NCI-H510A (cell line): ENCODE data around the gene ALCAM.

Experiments used
- DNase-seq: peaks from one replicate; lab custom pipeline; 2025; lab: John Stamatoyannopoulos, UW

ALCAM gene

DNA sequence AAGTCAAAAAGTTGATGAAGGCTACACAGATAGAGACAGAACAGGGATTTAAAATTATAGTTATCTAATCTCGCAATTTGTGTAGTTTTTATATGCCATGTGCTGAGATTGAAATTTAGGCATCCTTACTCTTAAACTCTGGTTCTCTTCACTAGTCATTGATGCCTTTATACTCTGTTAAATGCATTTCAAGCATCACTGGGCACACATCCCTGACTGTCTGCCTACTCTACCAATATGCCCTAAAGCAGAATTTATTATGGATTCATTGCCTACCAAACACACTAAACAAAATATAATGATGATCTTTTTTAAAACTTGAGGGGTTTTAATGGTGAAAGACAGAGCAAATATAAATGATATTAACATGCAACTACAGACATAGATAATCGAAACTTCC, 10.3 kb upstream of the ALCAM start:
- no peak for DNase-seq

DNA sequence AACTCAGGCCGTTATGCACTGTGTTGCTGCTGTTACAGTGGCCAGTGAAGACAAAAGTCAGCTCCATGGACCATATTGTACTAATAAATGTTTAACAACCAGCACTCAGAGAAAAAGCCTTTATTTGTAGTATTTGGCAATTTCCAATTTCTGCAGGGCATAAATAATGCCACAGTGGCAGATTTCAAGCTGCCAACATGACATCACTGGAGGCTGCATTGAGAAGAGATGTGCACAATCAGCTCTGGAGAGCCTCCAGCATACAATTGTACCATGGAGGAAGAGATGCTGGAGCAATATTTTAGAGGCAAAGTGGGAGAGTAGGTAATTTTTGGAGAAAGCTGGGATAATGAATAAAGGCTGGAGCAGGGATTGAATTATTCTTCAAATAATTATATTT, 9.7 kb upstream of the ALCAM start:
- DNase-seq = no peak

DNA sequence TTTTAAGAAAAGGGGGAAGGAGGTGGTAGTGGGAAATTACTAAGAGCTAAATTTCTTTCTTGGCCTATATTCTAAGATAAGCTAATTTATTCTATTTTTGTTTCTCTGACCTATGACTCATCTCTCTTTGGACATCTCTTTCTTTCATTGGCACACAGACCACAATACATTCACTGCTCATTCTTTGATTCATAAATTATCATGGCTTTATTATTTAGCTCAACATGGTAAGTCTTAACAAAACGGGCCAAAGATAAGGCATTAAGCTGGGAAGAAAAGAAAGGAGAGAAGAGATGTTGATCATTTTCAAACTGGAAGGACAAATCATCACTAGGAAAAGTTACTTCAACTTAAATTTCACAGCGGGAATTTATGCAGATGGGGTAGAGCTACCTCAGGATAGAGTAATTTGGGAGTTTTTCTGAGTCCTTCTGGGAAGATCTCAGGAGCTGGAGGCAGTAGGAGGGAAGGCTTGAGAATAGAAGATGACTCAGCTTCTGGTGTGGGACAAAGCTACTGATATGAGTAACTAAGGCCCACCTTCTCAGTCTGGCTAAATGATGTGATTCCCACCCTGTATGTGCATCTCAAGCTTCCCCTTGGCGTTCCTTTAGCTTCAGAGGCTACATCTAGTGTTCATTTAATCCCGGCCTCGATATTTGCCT, 7.5 kb upstream of the ALCAM start:
- no peak for DNase-seq

- no peak for DNase-seq
Measured at GRCh38 chr3:105360003-105360402, 6.7 kb upstream of the ALCAM start.

DNA sequence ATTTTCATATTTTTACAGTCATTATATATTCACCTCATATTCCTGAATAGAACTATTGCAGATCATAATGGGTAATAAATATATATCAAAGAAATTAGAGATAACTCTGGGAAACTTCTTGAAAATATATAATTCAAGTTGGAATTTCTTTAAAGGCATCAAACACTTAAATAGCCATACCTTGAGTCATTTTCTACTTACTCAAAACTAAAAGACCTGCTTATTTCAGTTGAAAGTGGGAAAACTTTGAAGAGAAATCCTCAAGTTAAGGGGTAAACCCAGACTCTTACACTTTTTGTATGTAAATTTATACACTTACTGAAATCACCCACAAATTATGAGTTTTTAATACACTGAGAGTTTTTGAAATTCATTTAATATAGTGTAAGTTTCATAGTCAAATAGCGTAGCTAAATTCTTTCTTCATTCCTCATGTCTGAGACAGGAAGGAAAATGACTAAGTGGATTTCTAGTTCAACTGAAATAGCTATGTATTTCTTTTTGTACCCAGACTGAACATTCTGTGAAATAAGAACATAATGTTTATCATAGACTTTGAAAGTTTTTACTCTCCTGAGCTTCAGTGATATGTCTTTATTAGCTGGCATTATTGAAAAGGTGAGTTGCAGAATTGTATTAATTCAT, 4.6 kb upstream of the ALCAM start:
- no peak for DNase-seq

GRCh38 chr3:105364128-105364527, 2.6 kb upstream of the ALCAM start:
- no peak for DNase-seq

DNA sequence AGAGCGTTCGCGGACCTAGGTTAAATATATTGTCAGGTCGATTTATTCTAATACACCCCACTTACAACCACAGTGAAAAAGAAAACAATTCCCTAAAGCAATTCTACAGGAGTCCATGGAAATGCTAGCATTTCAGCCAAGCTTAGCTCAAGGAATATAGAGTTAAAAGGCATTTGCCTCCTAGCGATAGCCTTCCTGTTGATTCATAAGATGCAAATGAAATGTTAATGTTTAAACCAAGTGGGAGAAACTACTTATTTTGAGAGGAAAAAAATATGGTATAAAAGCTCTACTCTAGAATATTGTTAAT, 1.7 kb upstream of the ALCAM start:
- no peak for DNase-seq

GRCh38 chr3:105365391-105366325, 1.1 kb upstream of the ALCAM start:
- no peak for DNase-seq

DNA sequence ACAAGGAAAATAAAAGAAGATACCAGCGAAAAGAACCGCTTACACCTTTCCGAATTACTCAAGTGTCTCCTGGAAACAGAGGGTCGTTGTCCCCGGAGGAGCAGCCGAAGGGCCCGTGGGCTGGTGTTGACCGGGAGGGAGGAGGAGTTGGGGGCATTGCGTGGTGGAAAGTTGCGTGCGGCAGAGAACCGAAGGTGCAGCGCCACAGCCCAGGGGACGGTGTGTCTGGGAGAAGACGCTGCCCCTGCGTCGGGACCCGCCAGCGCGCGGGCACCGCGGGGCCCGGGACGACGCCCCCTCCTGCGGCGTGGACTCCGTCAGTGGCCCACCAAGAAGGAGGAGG, 325 bp downstream of the ALCAM start:
- DNase-seq = no peak

- DNase-seq = no peak
Measured at GRCh38 chr3:105367406-105368213, 901 bp downstream of the ALCAM start.

- peak; percentile 15 for DNase-seq
Measured at GRCh38 chr3:105368566-105369499, 2.1 kb downstream of the ALCAM start.

- peak; percentile 20 for DNase-seq
Measured at GRCh38 chr3:105369500-105370371, 3.0 kb downstream of the ALCAM start.

- no peak for DNase-seq
Measured at GRCh38 chr3:105373383-105373782, 6.7 kb downstream of the ALCAM start.

DNA sequence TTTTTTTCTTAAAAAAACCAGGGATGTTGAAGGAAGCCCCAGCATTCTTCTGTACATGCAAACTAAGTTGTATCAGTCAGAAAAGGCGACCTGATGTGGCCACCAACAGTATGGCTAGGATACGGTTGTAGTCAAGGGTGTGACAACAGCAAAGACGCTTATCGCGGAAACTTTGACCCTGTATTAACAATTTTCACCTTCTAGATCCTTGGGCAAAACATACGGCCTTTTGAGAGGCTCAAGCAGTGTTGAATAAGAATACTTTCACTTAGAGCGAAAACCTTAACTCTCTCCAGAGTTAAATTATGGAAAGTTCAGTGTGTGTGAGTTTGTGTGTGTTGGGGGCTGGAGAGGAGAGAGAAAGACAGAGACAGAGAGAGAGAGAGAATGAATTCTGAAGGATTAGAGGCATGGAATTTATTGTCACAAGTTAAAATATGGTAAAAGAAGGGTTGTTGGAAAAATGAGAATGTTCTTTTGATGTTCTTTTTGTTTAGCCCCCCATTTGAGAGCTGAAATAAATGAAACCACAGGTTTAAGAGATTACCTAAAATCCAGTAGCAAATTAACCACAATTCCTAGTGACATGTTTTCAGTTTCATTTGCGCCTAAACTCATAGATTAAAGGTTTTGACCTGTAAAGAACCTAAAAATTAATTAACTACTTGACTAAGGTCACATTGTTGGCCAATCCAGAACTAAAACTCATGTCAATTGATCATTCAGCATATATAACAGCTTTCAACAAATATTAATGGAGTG, 9.2 kb downstream of the ALCAM start:
- DNase-seq = no peak

DNA sequence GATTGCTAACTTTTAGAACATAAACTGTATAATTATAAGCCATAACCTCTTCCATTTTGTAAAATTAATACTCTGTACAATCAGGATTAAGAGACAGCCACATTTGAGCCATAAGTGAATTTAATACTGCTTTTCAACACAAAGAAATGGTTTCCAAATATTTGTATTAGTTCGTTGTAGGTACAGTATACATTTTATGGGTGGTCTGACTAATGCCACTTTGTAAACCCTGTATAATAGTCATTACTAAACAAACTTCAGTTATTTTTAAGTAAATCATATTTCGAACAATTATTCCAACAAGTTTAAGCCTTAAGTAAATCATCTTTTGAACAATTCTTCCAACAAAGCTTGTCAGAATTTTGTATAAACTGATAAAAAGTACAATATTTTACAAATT, 11.0 kb downstream of the ALCAM start:
- no peak for DNase-seq

DNA sequence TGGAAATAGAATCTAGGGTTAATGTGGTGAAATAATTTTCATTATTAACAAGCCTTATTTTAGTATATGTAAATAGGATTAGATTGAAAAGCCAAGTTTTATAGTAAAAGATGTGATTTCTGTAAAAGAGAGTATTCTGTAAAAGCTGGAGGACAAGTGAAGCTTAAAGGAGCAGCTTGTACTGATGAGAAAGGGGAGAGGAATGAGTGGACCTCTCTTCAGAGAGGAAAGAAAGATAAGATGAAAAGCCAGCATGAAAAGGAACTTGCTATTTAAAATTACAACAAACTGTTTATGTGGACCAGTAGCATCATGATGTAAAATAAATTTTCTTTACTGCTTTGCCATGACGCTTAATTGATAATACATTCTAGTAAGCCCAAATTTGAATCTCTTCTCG, 18.5 kb downstream of the ALCAM start:
- DNase-seq = no peak

DNA sequence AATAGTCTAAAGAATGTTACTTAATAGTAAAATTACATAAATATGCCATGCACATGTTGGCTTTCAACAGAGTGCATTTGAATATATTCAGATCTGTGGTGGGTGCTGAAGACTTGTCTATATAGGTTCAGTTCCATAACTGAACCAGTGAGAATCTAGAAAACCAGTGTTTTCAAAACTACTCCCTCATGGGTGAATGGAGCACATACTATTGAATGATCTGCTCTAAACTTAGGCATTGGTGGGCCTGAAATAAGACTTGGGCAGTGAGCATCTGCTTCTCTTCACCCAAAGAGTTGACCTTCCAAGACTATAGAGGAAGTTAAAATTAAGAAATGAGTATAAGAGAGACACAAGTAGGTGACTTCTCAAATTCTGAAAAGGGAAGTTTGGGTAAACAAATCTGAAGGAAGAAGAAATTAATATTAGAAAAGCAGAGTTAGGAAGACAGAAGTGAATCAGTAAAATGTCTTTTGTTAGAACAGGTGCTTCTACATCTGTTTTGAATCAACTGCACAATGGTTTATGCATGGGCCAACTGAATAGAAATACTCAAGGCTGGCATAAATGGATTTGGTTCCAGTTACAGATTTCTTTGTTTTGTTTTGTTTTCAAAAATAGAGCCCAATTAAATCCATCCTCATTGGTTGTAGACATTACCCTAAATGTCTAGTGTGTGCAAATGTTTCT, 19.3 kb downstream of the ALCAM start:
- DNase-seq = no peak

DNA sequence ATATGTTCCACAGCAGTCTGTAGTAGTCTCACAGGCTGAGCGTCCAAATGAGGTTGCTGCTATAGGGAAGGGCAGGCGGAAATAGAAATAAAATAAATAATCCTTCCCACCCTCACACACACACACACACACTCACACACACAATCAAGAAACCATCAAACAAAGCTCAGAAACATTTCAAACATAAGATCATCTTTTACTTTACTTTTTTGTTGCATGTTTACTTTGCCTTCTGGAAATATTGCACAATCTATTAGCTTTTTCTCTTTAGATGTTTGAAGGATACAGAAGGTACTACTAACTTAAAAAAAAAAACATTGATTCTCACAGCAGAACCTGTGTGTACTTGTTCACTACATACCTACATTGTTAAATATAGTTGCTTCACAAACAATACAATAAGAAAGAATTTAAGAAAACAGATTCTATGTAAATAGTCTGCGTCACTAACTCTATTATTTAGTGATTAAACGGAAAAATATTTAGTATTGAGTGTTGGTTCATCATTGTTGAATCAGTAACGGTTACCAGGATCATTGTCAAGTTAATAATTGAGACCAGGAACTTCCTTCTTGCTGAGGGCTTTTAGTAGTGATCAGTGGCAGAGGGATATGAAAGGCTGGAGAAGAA, 20.5 kb downstream of the ALCAM start:
- DNase-seq = no peak
